ENCODE data around the gene GTF3C1.

DNA sequence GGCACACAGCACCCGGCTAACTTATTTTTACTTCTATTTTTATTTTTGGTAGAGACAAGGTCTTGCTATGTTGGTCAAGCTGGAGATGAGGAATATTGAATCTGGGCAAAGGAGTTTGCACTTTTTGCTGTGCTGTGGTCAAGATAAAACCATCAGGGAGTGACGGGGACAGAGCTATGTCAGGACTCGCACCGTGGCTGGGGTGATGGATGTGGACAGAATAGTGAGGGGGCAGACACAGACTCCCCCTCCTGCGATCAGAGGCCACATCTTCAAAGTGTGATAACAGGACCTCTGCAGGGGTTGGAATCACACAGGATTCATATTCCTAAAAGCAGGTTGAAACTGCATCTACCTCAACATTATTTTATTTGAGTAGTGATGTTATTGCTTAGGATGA lies 122.2 kb downstream of the GTF3C1 start:
- TF ChIP-seq, protein P1, sequence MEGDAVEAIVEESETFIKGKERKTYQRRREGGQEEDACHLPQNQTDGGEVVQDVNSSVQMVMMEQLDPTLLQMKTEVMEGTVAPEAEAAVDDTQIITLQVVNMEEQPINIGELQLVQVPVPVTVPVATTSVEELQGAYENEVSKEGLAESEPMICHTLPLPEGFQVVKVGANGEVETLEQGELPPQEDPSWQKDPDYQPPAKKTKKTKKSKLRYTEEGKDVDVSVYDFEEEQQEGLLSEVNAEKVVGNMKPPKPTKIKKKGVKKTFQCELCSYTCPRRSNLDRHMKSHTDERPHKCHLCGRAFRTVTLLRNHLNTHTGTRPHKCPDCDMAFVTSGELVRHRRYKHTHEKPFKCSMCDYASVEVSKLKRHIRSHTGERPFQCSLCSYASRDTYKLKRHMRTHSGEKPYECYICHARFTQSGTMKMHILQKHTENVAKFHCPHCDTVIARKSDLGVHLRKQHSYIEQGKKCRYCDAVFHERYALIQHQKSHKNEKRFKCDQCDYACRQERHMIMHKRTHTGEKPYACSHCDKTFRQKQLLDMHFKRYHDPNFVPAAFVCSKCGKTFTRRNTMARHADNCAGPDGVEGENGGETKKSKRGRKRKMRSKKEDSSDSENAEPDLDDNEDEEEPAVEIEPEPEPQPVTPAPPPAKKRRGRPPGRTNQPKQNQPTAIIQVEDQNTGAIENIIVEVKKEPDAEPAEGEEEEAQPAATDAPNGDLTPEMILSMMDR (IDR thresholded peaks at IDR 0.05) = no peak
- TF ChIP-seq EZH2 (IDR thresholded peaks at IDR 0.05; ENCODE audit: borderline replicate concordance, insufficient read depth, low read depth, low read length, poor library complexity, severe bottlenecking) = no peak
